PC-9 (cell line): ENCODE data around the gene NKX6-2.

Experiments
- EZH2 ChIP-seq: fragments of 200-600 bp; sonication (generic); IDR thresholded peaks from 2 replicates; pipeline ENCODE4 v1.8.0; 2017; ENCODE audit warnings: antibody characterized with exemption, low read depth
- TF ChIP-seq, protein P1 (sequence below): fragments of 200-600 bp; sonication (generic); conservative IDR thresholded peaks from 2 replicates; pipeline ENCODE4 v1.6.1; 2017; ENCODE audit warnings: mixed run types, antibody characterized with exemption, mild to moderate bottlenecking, moderate library complexity

- TF ChIP-seq, protein P1, sequence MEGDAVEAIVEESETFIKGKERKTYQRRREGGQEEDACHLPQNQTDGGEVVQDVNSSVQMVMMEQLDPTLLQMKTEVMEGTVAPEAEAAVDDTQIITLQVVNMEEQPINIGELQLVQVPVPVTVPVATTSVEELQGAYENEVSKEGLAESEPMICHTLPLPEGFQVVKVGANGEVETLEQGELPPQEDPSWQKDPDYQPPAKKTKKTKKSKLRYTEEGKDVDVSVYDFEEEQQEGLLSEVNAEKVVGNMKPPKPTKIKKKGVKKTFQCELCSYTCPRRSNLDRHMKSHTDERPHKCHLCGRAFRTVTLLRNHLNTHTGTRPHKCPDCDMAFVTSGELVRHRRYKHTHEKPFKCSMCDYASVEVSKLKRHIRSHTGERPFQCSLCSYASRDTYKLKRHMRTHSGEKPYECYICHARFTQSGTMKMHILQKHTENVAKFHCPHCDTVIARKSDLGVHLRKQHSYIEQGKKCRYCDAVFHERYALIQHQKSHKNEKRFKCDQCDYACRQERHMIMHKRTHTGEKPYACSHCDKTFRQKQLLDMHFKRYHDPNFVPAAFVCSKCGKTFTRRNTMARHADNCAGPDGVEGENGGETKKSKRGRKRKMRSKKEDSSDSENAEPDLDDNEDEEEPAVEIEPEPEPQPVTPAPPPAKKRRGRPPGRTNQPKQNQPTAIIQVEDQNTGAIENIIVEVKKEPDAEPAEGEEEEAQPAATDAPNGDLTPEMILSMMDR = no peak
- TF ChIP-seq EZH2 = no peak
These were observed 3.8 kb upstream of the NKX6-2 start for GRCh38 chr10:132789659-132790148.
